Mucosa of descending colon (tissue), 3 donors: ENCODE results near the gene PTGES2. TPM values are rescaled to one million over a fixed set of nuclear protein-coding genes. Genes with fewer than 3 reads are reported as not detected.

ENCODE experiments used
- ATAC-seq: fragments of 200-7000 bp; cut with Tn5 transposase; one replicate; pipeline ENCODE4 v1.9.1; 2020; ENCODE audit warnings: mild to moderate bottlenecking, moderate library complexity
- DNase-seq, 3 donors: peaks; one replicate each; pipeline ENCODE4 v3.0.0-alpha.2; 2020
- H3K36me3 ChIP-seq: fragments of 200-600 bp; one replicate; pipeline ENCODE4 v1.8.0; 2021; ENCODE audit warnings: low read depth, mild to moderate bottlenecking
- H3K4me1 ChIP-seq: fragments of 200-600 bp; one replicate; pipeline ENCODE4 v1.8.0; 2021; ENCODE audit warnings: low read depth, mild to moderate bottlenecking
- H3K4me3 ChIP-seq: fragments of 200-600 bp; one replicate; pipeline ENCODE4 v1.8.0; 2021; ENCODE audit warnings: mild to moderate bottlenecking
- H3K9me3 ChIP-seq: fragments of 200-600 bp; one replicate; pipeline ENCODE4 v1.8.0; 2021; ENCODE audit warnings: mild to moderate bottlenecking
- CTCF ChIP-seq: fragments of 200-600 bp; IDR thresholded peaks from one replicate; pipeline ENCODE4 v1.8.0; 2022; ENCODE audit warnings: antibody characterized with exemption, mild to moderate bottlenecking
- intact Hi-C, 2 donors: fragments of 100-400 bp; cut with DNase I in 1 of 2; cut with micrococcal nuclease in 1 of 2; formaldehyde crosslinking; loops; one replicate each; pipeline versions ENCODE4 v1.11.0 to v1.11.1; 2022; cut with DNase I, micrococcal nuclease
- total RNA-seq, 3 donors: library from RNA; stranded (reverse); fragmentation: NEBNext Ultra II Directional in 2 of 3; extraction: Animal tissue kit (Norgen Biotek cat#: 25700) in 2 of 3; gene quantifications; one replicate each; pipeline versions ENCODE4 v1.2.1 to v1.2.4, GENCODE V29; 2021 to 2023
- donor health status: DM: no; HTN: no; CAD: no; lungs with moderate emphysema.
- donor health status: DM: no; HTN: no; CAD: no.
- donor health status: DM: no; HTN: yes; CAD: no.

PTGES2 gene
- total RNA-seq, 3 donors from 2014 or later = 65.3 to 99.7 (median 90.6) TPM

GRCh38 chr9:128070874-128071273 lies 56.7 kb downstream of the PTGES2 start:
- no peak for DNase-seq
- H3K4me1 ChIP-seq = peaks cover 58% of the 10 kb centered on the region
- H3K36me3 ChIP-seq = peaks cover 4% of the 10 kb centered on the region

More at GRCh38 chr9:128070874-128071273, 56.7 kb downstream of the PTGES2 start:
- ATAC-seq = no peak
- Histone ChIP-seq H3K9me3 (no peaks in the 10 kb centered on the region), H3K4me3 (no peak overlapping the region)
- TF ChIP-seq CTCF = no peak
- intact Hi-C loops = no loop called here

Other genes with a start within 250 kb of the PTGES2 start
- gene ST6GALNAC6, start 228.1 kb downstream of the PTGES2 start, total RNA-seq = 100 to 1,000 TPM; 121 to 266 (median 175) TPM
- 10 to 100 TPM; 31.0 to 39.2 (median 37.2) TPM for gene ST6GALNAC4, start 210.7 kb downstream of the PTGES2 start, total RNA-seq
- gene PIP5KL1, start 197.0 kb downstream of the PTGES2 start, total RNA-seq = 1 to 10 TPM in 2 of 3 donors, under 1 TPM in 1; 0.58 to 1.9 (median 1.1) TPM
- 10 to 100 TPM; 23.0 to 30.4 (median 29.4) TPM for gene DPM2, start 189.9 kb downstream of the PTGES2 start, total RNA-seq
- 100 to 1,000 TPM; 127 to 168 (median 144) TPM for gene EEIG1, start 146.7 kb downstream of the PTGES2 start, total RNA-seq
- gene NAIF1, start 60.4 kb downstream of the PTGES2 start, total RNA-seq = 10 to 100 TPM; 10.4 to 12.6 (median 11.9) TPM
- 10 to 100 TPM; 19.1 to 27.3 (median 21.3) TPM for gene SLC25A25, start 59.5 kb downstream of the PTGES2 start, total RNA-seq
- 100 to 1,000 TPM in 1 of 3 donors, 10 to 100 TPM in 2; 16.8 to 456 (median 20.5) TPM for gene LCN2, start 21.7 kb upstream of the PTGES2 start, total RNA-seq
- 10 to 100 TPM; 33.7 to 46.8 (median 37.6) TPM for gene BBLN, start 32.5 kb upstream of the PTGES2 start, total RNA-seq
- 100 to 1,000 TPM in 2 of 3 donors, 10 to 100 TPM in 1; 88.0 to 176 (median 105) TPM for gene CIZ1, start 63.8 kb upstream of the PTGES2 start, total RNA-seq
- 10 to 100 TPM in 1 of 3 donors, 1 to 10 TPM in 2; 4.0 to 19.0 (median 6.7) TPM for gene DNM1, start 75.7 kb upstream of the PTGES2 start, total RNA-seq
- gene GOLGA2, start 148.3 kb upstream of the PTGES2 start, total RNA-seq = 100 to 1,000 TPM in 1 of 3 donors, 10 to 100 TPM in 2; 90.3 to 118 (median 96.5) TPM
- gene SWI5, start 148.5 kb upstream of the PTGES2 start, total RNA-seq = 10 to 100 TPM; 10.6 to 13.8 (median 11.5) TPM
- 10 to 100 TPM; 18.8 to 27.5 (median 24.3) TPM for gene TRUB2, start 194.7 kb upstream of the PTGES2 start, total RNA-seq
- 10 to 100 TPM; 43.2 to 63.9 (median 59.1) TPM for gene COQ4, start 195.1 kb upstream of the PTGES2 start, total RNA-seq
- 10 to 100 TPM; 36.5 to 46.8 (median 39.9) TPM for gene SLC27A4, start 212.8 kb upstream of the PTGES2 start, total RNA-seq
- gene URM1, start 243.6 kb upstream of the PTGES2 start, total RNA-seq = 10 to 100 TPM; 49.3 to 57.9 (median 51.8) TPM